Measurements from ENCODE around the gene MAMLD1. TPM values are rescaled to one million over a fixed set of nuclear protein-coding genes. Genes with fewer than 3 reads are reported as not detected.

MAMLD1 gene
- total and polyA plus RNA-seq, 2 of the 8 experiments (the other 6 are each of a cell fraction or from before 2014, with no cell fraction given): 0.09 to 0.26 TPM

- CTCF ChIA-PET (ENCODE audit: partially characterized antibody): interaction anchor here (0.6 to 2.1 kb wide), 12 partner anchors 9 to 300 kb away, joined by 3 to 7 read pairs (median 4); no protein-coding TSS in a partner anchor
- Histone ChIP-seq H3K14ac (ENCODE audit: insufficient read length) (no peak overlapping the region), H3K36me3 (ENCODE audit: control insufficient read depth in 2 of 4, insufficient read depth in 4 of 4, low read length in 3 of 4) (no peaks in the 10 kb centered on the region), H2BK120ac (replicated peaks; ENCODE audit: low read depth, low read length) (no peak overlapping the region), H3K4me3 (ENCODE audit: extremely low read depth in 1 of 4, insufficient read depth in 2 of 4, low read depth in 3 of 4, low read length in 4 of 4) (peak overlapping the region; percentile 45 to 66 (median 48)), H3K9ac (replicated peaks in 1 of 4; ENCODE audit: extremely low read depth in 1 of 4, low read depth in 3 of 4, low read length in 3 of 4) (no peak overlapping the region), H3K79me1 (ENCODE audit: low read depth, low read length) (no peaks in the 10 kb centered on the region), H2BK20ac (ENCODE audit: low read length) (no peak overlapping the region), H3K23ac (ENCODE audit: insufficient read length) (no peak overlapping the region), H3K18ac (ENCODE audit: extremely low read depth, low read length) (no peak overlapping the region), H4K8ac (ENCODE audit: extremely low read depth, insufficient read depth, low read length) (0 out of 2 replicates have a peak overlapping the region, but pooled peaks have one; percentile 51), H2AFZ (ENCODE audit: low read length) (no peak overlapping the region; the same call in 1 of the 2 replicates), H3K4me1 (replicated peaks in 1 of 4; ENCODE audit: control insufficient read depth in 3 of 4, insufficient read depth in 4 of 4, low read length in 3 of 4) (peaks cover 0 to 8% (median 4%) of the 10 kb centered on the region in 4 experiments; a peak in 5 of 7 replicates), H3K27ac (ENCODE audit: low read depth, low read length) (no peak overlapping the region), H3K9me3 (ENCODE audit: insufficient read depth in 2 of 2, low read depth in 1 of 2, low read length in 1 of 2) (no peaks in the 10 kb centered on the region), H3K79me2 (ENCODE audit: control insufficient read depth in 1 of 2, insufficient read depth in 2 of 2, low read length in 2 of 2) (no peaks in the 10 kb centered on the region), H2AK5ac (ENCODE audit: low read depth, low read length) (no peak overlapping the region), H4K91ac (replicated peaks; ENCODE audit: insufficient read length, low read length) (no peak overlapping the region), H3K4ac (replicated peaks; ENCODE audit: insufficient read length, low read depth, low read length) (no peak overlapping the region), H4K20me1 (replicated peaks in 1 of 2; ENCODE audit: control insufficient read depth in 1 of 2, insufficient read depth in 2 of 2, low read length in 2 of 2) (no peaks in the 10 kb centered on the region), H4K5ac (ENCODE audit: insufficient read length, low read depth, low read length) (no peak overlapping the region), H3K27me3 (replicated peaks in 1 of 4; ENCODE audit: control insufficient read depth in 3 of 4, extremely low read depth in 1 of 4, insufficient read depth in 3 of 4, low read length in 3 of 4) (peaks cover 38 to 63% (median 57%) of the 10 kb centered on the region in 4 experiments), H3K56ac (replicated peaks; ENCODE audit: insufficient read length, low read depth, low read length) (no peak overlapping the region), H2BK5ac (ENCODE audit: low read depth, low read length) (no peak overlapping the region), H3K4me2 (ENCODE audit: insufficient read depth in 1 of 2, low read depth in 2 of 2, low read length in 2 of 2) (peak overlapping the region; percentile 82 to 95), H2BK15ac (ENCODE audit: low read length) (no peak overlapping the region), H3K23me2 (ENCODE audit: low read depth, low read length) (peaks cover 13% of the 10 kb centered on the region; the same call in 1 of the 2 replicates), H2BK12ac (ENCODE audit: low read depth, low read length) (no peak overlapping the region)
- WGBS, 2 experiments (ENCODE audit: extremely low coverage in 1 of 2, insufficient coverage in 1 of 2, insufficient read length in 1 of 2, insufficient replicate concordance in 2 of 2, low coverage in 1 of 2, low lambda C conversion rate in 2 of 2, missing lambda C conversion rate in 1 of 2): 0% methylated on average over 16 of the region's 75 CpGs; no CpG with 5 or more reads in 1 of the 2 experiments
- POLR2A ChIA-PET (ENCODE audit: partially characterized antibody): no interaction called here
- FAIRE-seq (no peak), DNase-seq (ENCODE audit: low read depth in 1 of 2, low spot score in 2 of 2) (peak in 1 of 2 experiments; percentile 83)
- TF ChIP-seq GABPA (IDR thresholded peaks at IDR 0.05; ENCODE audit: borderline replicate concordance, insufficient read depth, low read length) (no peak), YY1 (IDR thresholded peaks at IDR 0.05; ENCODE audit: low read depth, low read length) (no peak), SP2 (IDR thresholded peaks at IDR 0.05; ENCODE audit: low read length) (no peak), ATF3 (IDR thresholded peaks at IDR 0.05; ENCODE audit: insufficient read depth, low read depth, low read length) (no peak), BCL11A (IDR thresholded peaks at IDR 0.05; ENCODE audit: low read depth in 2 of 2, low read length in 2 of 2) (no peak), CBX5 (IDR thresholded peaks at IDR 0.05; ENCODE audit: low read depth, low read length) (no peak), SIN3A (conservative IDR thresholded peaks at IDR 0.05 in 1 of 2, IDR thresholded peaks at IDR 0.05 in 1 of 2; ENCODE audit: low read depth in 1 of 2, low read length in 2 of 2) (peak in 1 of 2 experiments; percentile 16; a peak in 1 of 4 replicates), HDAC2 (IDR thresholded peaks at IDR 0.05; ENCODE audit: borderline replicate concordance in 1 of 2, low read depth in 2 of 2, low read length in 2 of 2) (no peak), CBX8 (IDR thresholded peaks at IDR 0.05; ENCODE audit: borderline replicate concordance, low read depth, low read length) (no peak)
These were observed 2.2 kb downstream of the MAMLD1 start for GRCh38 chrX:150365051-150365989.
